Type B pancreatic cell (in vitro differentiated cells): ENCODE results near the gene LAMTOR4. TPM values are rescaled to one million over a fixed set of nuclear protein-coding genes. Genes with fewer than 3 reads are reported as not detected.
A peak's percentile ranks its signal among the peaks of the same experiment; 100 is the strongest.

ENCODE experiments used
- DNase-seq: peaks from one replicate; pipeline ENCODE4 v3.0.0; 2021; ENCODE audit warnings: mixed read lengths; ENCODE audit not compliant: unreplicated experiment; ENCODE audit errors: extremely low spot score
- H3K27ac Mint-ChIP-seq: 2 replicates; pipeline ENCODE4 v1.8.0; 2021; ENCODE audit warnings: mild to moderate bottlenecking, mixed read lengths
- H3K27me3 Mint-ChIP-seq: 2 replicates; pipeline ENCODE4 v1.8.0; 2021; ENCODE audit warnings: mixed read lengths
- H3K36me3 Mint-ChIP-seq: 2 replicates; pipeline ENCODE4 v1.8.0; 2021; ENCODE audit warnings: mixed read lengths
- H3K4me1 Mint-ChIP-seq: one replicate; pipeline ENCODE4 v1.8.0; 2021; ENCODE audit warnings: mixed read lengths; ENCODE audit not compliant: unreplicated experiment
- H3K4me3 Mint-ChIP-seq: 2 replicates; pipeline ENCODE4 v1.8.0; 2021; ENCODE audit warnings: mild to moderate bottlenecking, mixed read lengths
- H3K9me3 Mint-ChIP-seq: 2 replicates; pipeline ENCODE4 v1.8.0; 2021; ENCODE audit warnings: mixed read lengths
- CTCF ChIP-seq: fragments of 200-600 bp; sonication (generic); conservative IDR thresholded peaks from 2 replicates; pipeline ENCODE4 v1.5.0; 2021; ENCODE audit warnings: antibody characterized with exemption, mild to moderate bottlenecking
- long read RNA-seq: library from polyadenylated mRNA; unstranded; transcript quantifications from one replicate; pipeline ENCODE4 v2.0.0, GENCODE V29; 2020
- total RNA-seq: library from RNA; stranded (reverse); gene quantifications from 2 replicates; pipeline ENCODE4 v1.2.1, GENCODE V29; 2021; ENCODE audit warnings: low replicate concordance

The LAMTOR4 gene
- 96.7 and 109 TPM in 2 replicates for total RNA-seq
- long read RNA-seq, transcript LAMTOR4-201 (4 exons, 605 nt) = major isoform, 26 of 40 reads
- long read RNA-seq, partial matches to known transcripts = 1 of 40 reads
- long read RNA-seq, other reads (novel, unspliced or antisense) = 2 of 40 reads

- peaks cover 13% of the 10 kb centered on the region for H3K4me1 Mint-ChIP-seq
- no peaks in the 10 kb centered on the region for H3K27me3 Mint-ChIP-seq
- TF ChIP-seq CTCF = peak; percentile 28
- H3K27ac Mint-ChIP-seq = peak within 1 kb of the TSS; percentile 92
- peak within 1 kb of the TSS; percentile 99 for H3K4me3 Mint-ChIP-seq
- DNase-seq = peak; percentile 96
- H3K9me3 Mint-ChIP-seq = no peaks in the 10 kb centered on the region
- H3K36me3 Mint-ChIP-seq = peaks cover 8% of the 10 kb centered on the region
Observed at GRCh38 chr7:100148559-100149328, at the start of gene LAMTOR4. TSS of gene LAMTOR4 (plus strand) at chr7:100148918. CDS start at chr7:100148973, 55 bp downstream.

GRCh38 chr7:100099452-100099851 lies 49.3 kb upstream of the LAMTOR4 start:
- DNase-seq = no peak
- Mint-ChIP-seq H3K27me3 (no peaks in the 10 kb centered on the region), H3K36me3 (peaks cover 41% of the 10 kb centered on the region), H3K4me3 (peak overlapping the region; percentile 96), H3K4me1 (peaks cover 43% of the 10 kb centered on the region), H3K9me3 (no peaks in the 10 kb centered on the region), H3K27ac (peak overlapping the region; percentile 98)
- no peak for TF ChIP-seq CTCF

GRCh38 chr7:100100420-100101015 lies 48.2 kb upstream of the LAMTOR4 start:
- no peak for TF ChIP-seq CTCF
- Mint-ChIP-seq H3K4me3 (peak overlapping the region; percentile 96), H3K4me1 (peaks cover 37% of the 10 kb centered on the region), H3K27me3 (no peaks in the 10 kb centered on the region), H3K36me3 (peaks cover 37% of the 10 kb centered on the region), H3K9me3 (no peaks in the 10 kb centered on the region), H3K27ac (peak overlapping the region; percentile 98)
- peak; percentile 97 for DNase-seq

- no peaks in the 10 kb centered on the region for H3K9me3 Mint-ChIP-seq
- peak within 1 kb of the TSS; percentile 98 for H3K27ac Mint-ChIP-seq
- peaks cover 31% of the 10 kb centered on the region for H3K36me3 Mint-ChIP-seq
- no peak for TF ChIP-seq CTCF
- peak; percentile 99 for DNase-seq
- H3K27me3 Mint-ChIP-seq = no peaks in the 10 kb centered on the region
- peak within 1 kb of the TSS; percentile 96 for H3K4me3 Mint-ChIP-seq
- peaks cover 32% of the 10 kb centered on the region for H3K4me1 Mint-ChIP-seq
Observed at GRCh38 chr7:100101016-100101862, 47.5 kb upstream of the LAMTOR4 start, which contains the start of the genes AP4M1 and MCM7. TSS of gene AP4M1 (plus strand) at chr7:100101643. CDS start at chr7:100101715, 72 bp downstream. TSS of gene MCM7 (minus strand) at chr7:100101397. CDS start at chr7:100101294, 103 bp downstream.
